K562 (cell line): ENCODE results near the gene TTLL12. TPM values are rescaled to one million over a fixed set of nuclear protein-coding genes. Genes with fewer than 3 reads are reported as not detected.

Source experiments
- ATAC-seq: fragments of 200-7000 bp; cut with Tn5 transposase; 3 replicates; pipeline ENCODE4 v1.9.1; 2020; ENCODE audit warnings: moderate library complexity
- BruUV-seq: library from RNA; stranded (reverse); fragments of 400-500 nt; replicated peaks from 2 replicates; lab custom pipeline; 2021; lab: Mats Ljungman, UMichigan
- CTCF ChIA-PET: fragments of 300-600 bp; formaldehyde crosslinking; extraction: SDS; loops from one replicate; lab custom pipeline; 2021; ENCODE audit warnings: low intra/inter-chr PET ratio; lab: Yijun Ruan, JAX
- POLR2A ChIA-PET: fragments of 300-600, 350-650 bp; sonication (Branson Sonifier 250); formaldehyde crosslinking; extraction: SDS; loops from one replicate; lab custom pipeline; 2021; ENCODE audit warnings: antibody characterized with exemption, inconsistent platforms; lab: Yijun Ruan, JAX
- DNase-seq, 4 experiments: peaks; one replicate each; pipeline versions ENCODE4 v3.0.0 to v3.0.0-alpha.2; 2011 to 2018; ENCODE audit warnings: low spot score in 3 of 4, mixed read lengths in 3 of 4; ENCODE audit errors: extremely low read depth in 1 of 4
- FAIRE-seq: peaks from 2 replicates; lab custom pipeline; 2011; peaks lifted over from hg19 to GRCh38; lab: Jason Lieb, UNC
- H2AFZ ChIP-seq: 2 replicates; pipeline ENCODE4 v1.6.0; 2011; ENCODE audit warnings: low read depth, low read length, control low read depth, inconsistent platforms
- H3K27ac ChIP-seq: fragments of 200-600 bp; 3 replicates; pipeline ENCODE4 v1.8.0; 2011; ENCODE audit warnings: low read depth, mild to moderate bottlenecking, control low read depth, inconsistent platforms, low read length, moderate library complexity, mixed read lengths; ENCODE audit errors: extremely low read depth
- H3K27me3 ChIP-seq, 2 experiments: fragments of 300-600 bp in 1 of 2; 2 replicates in 1 of 2; 3 replicates in 1 of 2; pipeline versions ENCODE4 v1.6.0 to v1.8.0; 2011; ENCODE audit warnings: inconsistent platforms in 2 of 2, low read length in 2 of 2, mild to moderate bottlenecking in 1 of 2, mixed read lengths in 1 of 2, moderate library complexity in 1 of 2; ENCODE audit not compliant: control insufficient read depth in 2 of 2, insufficient read depth in 2 of 2
- H3K36me3 ChIP-seq: fragments of 300-600 bp; 3 replicates; pipeline ENCODE4 v1.8.0; 2011; ENCODE audit warnings: mild to moderate bottlenecking, low read length, inconsistent platforms; ENCODE audit not compliant: control insufficient read depth, insufficient read depth
- H3K4me1 ChIP-seq, 2 experiments: fragments of 200-600 bp in 1 of 2; replicated peaks in 1 of 2; 2 replicates in 1 of 2; 3 replicates in 1 of 2; pipeline versions ENCODE4 v1.5.1 to v1.8.0; 2011; ENCODE audit warnings: inconsistent platforms in 2 of 2, low read length in 2 of 2, mild to moderate bottlenecking in 1 of 2, mixed read lengths in 1 of 2, moderate library complexity in 1 of 2; ENCODE audit not compliant: control insufficient read depth in 2 of 2, insufficient read depth in 2 of 2
- H3K4me2 ChIP-seq: 2 replicates; pipeline ENCODE4 v1.6.1; 2011; ENCODE audit warnings: low read length, control low read depth, inconsistent platforms, mixed read lengths; ENCODE audit not compliant: insufficient read depth
- H3K4me3 ChIP-seq: fragments of 200-600 bp; sonication (generic), shearing (Covaris generic); 2 replicates; pipeline ENCODE4 v1.5.1; 2016; ENCODE audit warnings: control low read depth, inconsistent platforms
- H3K79me2 ChIP-seq: fragments of 200-600 bp; 3 replicates; pipeline ENCODE4 v1.8.0; 2011; ENCODE audit warnings: low read length, inconsistent platforms; ENCODE audit not compliant: control insufficient read depth, insufficient read depth
- H3K9ac ChIP-seq, 2 experiments: 2 replicates each; pipeline versions ENCODE4 v1.6.0 to v1.6.1; 2011; ENCODE audit warnings: low read depth in 2 of 2, low read length in 2 of 2, control low read depth in 1 of 2, inconsistent platforms in 1 of 2, mild to moderate bottlenecking in 1 of 2, mixed read lengths in 1 of 2; ENCODE audit not compliant: insufficient read depth in 1 of 2
- H3K9me1 ChIP-seq: one replicate; pipeline ENCODE4 v1.6.0; 2011; ENCODE audit warnings: inconsistent platforms, mild to moderate bottlenecking, low read length, moderate library complexity; ENCODE audit not compliant: control insufficient read depth, insufficient read depth
- H3K9me3 ChIP-seq: replicated peaks from 2 replicates; pipeline ENCODE4 v1.5.1; 2011; ENCODE audit warnings: low read depth, low read length, inconsistent platforms; ENCODE audit not compliant: control insufficient read depth, insufficient read depth
- H4K20me1 ChIP-seq: replicated peaks from 2 replicates; pipeline ENCODE4 v1.6.1; 2011; ENCODE audit warnings: low read length, inconsistent platforms, mixed read lengths; ENCODE audit not compliant: control insufficient read depth, insufficient read depth
- C11orf30 ChIP-seq: fragments of 450-650 bp; IDR thresholded peaks from 2 replicates; pipeline ENCODE4 v1.6.1; 2016; ENCODE audit warnings: low read depth, mild to moderate bottlenecking
- CBX3 ChIP-seq, 2 experiments: IDR thresholded peaks; 1 replicate in 1 of 2; 2 replicates in 1 of 2; pipeline ENCODE4 v1.6.1; 2012; ENCODE audit warnings: inconsistent platforms in 2 of 2, low read length in 2 of 2, borderline replicate concordance in 1 of 2, control low read depth in 1 of 2
- KAT7 ChIP-seq: sonication (generic); formaldehyde crosslinking; IDR thresholded peaks from 2 replicates; pipeline ENCODE4 v1.8.0; 2022; ENCODE audit warnings: missing genetic modification reagents, mild to moderate bottlenecking, borderline replicate concordance
- MCM3 ChIP-seq: fragments of 450-650 bp; IDR thresholded peaks from 2 replicates; pipeline ENCODE4 v1.6.1; 2016
- NBN ChIP-seq: fragments of 450-650 bp; IDR thresholded peaks from 2 replicates; pipeline ENCODE4 v1.6.1; 2016; ENCODE audit warnings: low read depth, mild to moderate bottlenecking
- NR3C1 ChIP-seq: sonication (generic); formaldehyde crosslinking; IDR thresholded peaks from 2 replicates; pipeline ENCODE4 v1.8.1; 2022; ENCODE audit warnings: missing genetic modification reagents
- RBM22 ChIP-seq: fragments of 200-400 bp; formaldehyde crosslinking; IDR thresholded peaks from 2 replicates; pipeline ENCODE4 v1.6.1; 2018; ENCODE audit warnings: low read length, low read depth; ENCODE audit not compliant: poor library complexity, severe bottlenecking
- RBM25 ChIP-seq: fragments of 200-400 bp; formaldehyde crosslinking; IDR thresholded peaks from 2 replicates; pipeline ENCODE4 v1.6.1; 2018; ENCODE audit warnings: low read length, low read depth, moderate library complexity; ENCODE audit not compliant: severe bottlenecking
- SMARCE1 ChIP-seq: fragments of 450-650 bp; IDR thresholded peaks from 2 replicates; pipeline ENCODE4 v1.7.1; 2016; ENCODE audit warnings: mild to moderate bottlenecking
- U2AF2 ChIP-seq: fragments of 200-400 bp; formaldehyde crosslinking; optimal IDR thresholded peaks from 2 replicates; pipeline ENCODE3; 2017; ENCODE audit warnings: low read depth, mild to moderate bottlenecking, low read length
- ZNF695 ChIP-seq: fragments of 450-650 bp; formaldehyde crosslinking; IDR thresholded peaks from 2 replicates; pipeline ENCODE4 v1.4.0; 2020; ENCODE audit warnings: mild to moderate bottlenecking, moderate library complexity
- WGBS: fragments of 100-300 bp; shearing (Covaris generic); methylation state at CpG from one replicate; pipeline ENCODE4 v1.1.6; 2016; ENCODE audit warnings: low coverage, mixed read lengths; ENCODE audit not compliant: insufficient coverage; ENCODE audit errors: missing lambda C conversion rate; 5-methylcytosine and 5-hydroxymethylcytosine counted together
- in situ Hi-C: fragments of 300-500 bp; cut with MboI; formaldehyde crosslinking; loops from 4 replicates; pipeline ENCODE4 v1.15.0; 2018; ENCODE audit warnings: inconsistent platforms, mixed read lengths
- intact Hi-C: fragments of 100-400 bp; cut with micrococcal nuclease; formaldehyde crosslinking; loops from 2 replicates; pipeline ENCODE4 v1.14.2; 2022
- polyA plus RNA-seq, 8 experiments: library from polyadenylated mRNA; depleted of rRNA in 4 of 8; stranded (reverse) in 5 of 8; unstranded in 3 of 8; fragments of >200 nt; fragmentation: Nextera tagmentation in 2 of 8; fragmentation: Illumina TruSeq in 1 of 8; extraction: Ambion mirVana in 2 of 8; extraction: Trizol in 1 of 8; gene quantifications; 2 replicates each; pipeline versions ENCODE4 v1.2.1 to v1.2.3, GENCODE V29; 2011 to 2014; ENCODE audit warnings: inconsistent platforms in 1 of 8, missing spikeins in 1 of 8
- total RNA-seq, 7 experiments: library from RNA; depleted of rRNA in 6 of 7; stranded (reverse); fragments of >200 nt in 6 of 7; fragmentation: Illumina TruSeq in 2 of 7; extraction: Trizol in 2 of 7; gene quantifications; 2 replicates each; pipeline versions ENCODE4 v1.2.1 to v1.2.3, GENCODE V29; 2011 to 2021; ENCODE audit warnings: low replicate concordance in 1 of 7
- TF ChIP-seq, protein P1 (sequence below): fragments of 450-650 bp; formaldehyde crosslinking; IDR thresholded peaks from 2 replicates; pipeline ENCODE4 v1.4.0; 2022; ENCODE audit warnings: missing genetic modification characterization
- TF ChIP-seq, protein P2 (sequence below), 2 experiments: fragments of 200-800 bp in 1 of 2; sonication (Bioruptor generic) in 1 of 2; sonication (generic) in 1 of 2; formaldehyde crosslinking in 1 of 2; IDR thresholded peaks in 1 of 2; conservative IDR thresholded peaks in 1 of 2; 2 replicates each; pipeline versions ENCODE4 v1.5.0 to v1.6.1; 2016 to 2020; ENCODE audit warnings: missing compliant biosample characterization in 1 of 2, missing genetic modification characterization in 1 of 2, missing genetic modification reagents in 1 of 2

TTLL12 gene
- total and polyA plus RNA-seq, 9 of the 15 experiments (the other 6 are each of a cell fraction or from before 2014, with no cell fraction given) = 1.3 to 128 (median 43.0) TPM

DNA sequence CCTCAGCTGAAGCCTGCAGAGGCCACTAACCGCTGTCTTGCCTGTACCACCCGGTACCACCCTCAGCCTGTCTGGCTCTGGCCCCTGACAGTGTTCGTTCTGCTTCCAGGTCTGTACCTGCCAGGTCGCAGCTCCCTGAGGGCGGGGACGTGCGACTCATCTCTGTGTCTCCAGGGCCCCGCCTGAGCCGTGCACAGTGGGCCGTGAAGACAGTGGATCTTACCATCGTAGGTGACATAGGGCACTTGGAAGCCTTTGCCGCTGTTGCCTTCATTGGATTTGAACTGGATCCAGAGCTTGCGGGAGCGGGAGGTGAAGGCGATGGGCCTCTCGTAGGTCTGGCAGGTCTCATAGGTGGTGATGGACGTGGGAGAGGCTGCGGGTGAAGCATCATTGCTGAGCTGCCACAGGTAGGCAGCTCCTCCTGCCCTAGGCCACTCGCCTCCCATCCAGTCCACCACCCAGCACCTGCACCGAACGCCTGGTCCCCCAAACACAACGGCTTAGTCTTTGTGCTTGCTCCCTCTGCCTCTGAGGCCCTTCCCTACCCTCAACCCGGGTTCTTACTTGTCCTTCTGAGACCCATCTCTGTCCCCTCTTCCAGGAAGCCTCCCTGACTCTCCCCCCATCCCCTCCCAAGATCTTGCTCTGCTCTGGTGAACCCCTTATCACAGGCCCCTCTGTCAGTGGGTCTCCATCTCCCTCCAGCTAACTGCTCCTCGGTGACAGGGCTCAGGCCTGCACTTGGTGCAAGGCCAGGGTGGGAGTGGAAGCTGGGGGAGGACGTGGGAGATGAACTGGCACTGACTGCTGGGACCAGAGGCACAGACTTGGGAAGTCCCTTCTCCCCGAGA lies 21.1 kb upstream of the TTLL12 start:
- Histone ChIP-seq H3K4me1 (peaks cover 2 to 40% of the 10 kb centered on the region in 2 experiments; a peak in 3 of 5 replicates), H3K27me3 (peaks cover 0 to 20% of the 10 kb centered on the region in 2 experiments; a peak in 3 of 5 replicates), H3K9ac (no peak overlapping the region), H2AFZ (no peak overlapping the region), H3K79me2 (no peaks in the 10 kb centered on the region), H3K4me2 (no peak overlapping the region), H3K36me3 (no peaks in the 10 kb centered on the region), H3K9me3 (no peaks in the 10 kb centered on the region), H3K27ac (no peak overlapping the region), H3K4me3 (no peak overlapping the region), H4K20me1 (no peaks in the 10 kb centered on the region)
- BruUV-seq = no TSS peak
- intact Hi-C loops (no loop called here), in situ Hi-C loops (no loop called here)
- ATAC-seq (no peak), FAIRE-seq (no peak), DNase-seq (no peak)
- WGBS = 13% methylated on average over 22 of the region's 26 CpGs
- ChIA-PET CTCF (no interaction called here), POLR2A (no interaction called here)
- TF ChIP-seq U2AF2 = no peak
- TF ChIP-seq, protein P1, sequence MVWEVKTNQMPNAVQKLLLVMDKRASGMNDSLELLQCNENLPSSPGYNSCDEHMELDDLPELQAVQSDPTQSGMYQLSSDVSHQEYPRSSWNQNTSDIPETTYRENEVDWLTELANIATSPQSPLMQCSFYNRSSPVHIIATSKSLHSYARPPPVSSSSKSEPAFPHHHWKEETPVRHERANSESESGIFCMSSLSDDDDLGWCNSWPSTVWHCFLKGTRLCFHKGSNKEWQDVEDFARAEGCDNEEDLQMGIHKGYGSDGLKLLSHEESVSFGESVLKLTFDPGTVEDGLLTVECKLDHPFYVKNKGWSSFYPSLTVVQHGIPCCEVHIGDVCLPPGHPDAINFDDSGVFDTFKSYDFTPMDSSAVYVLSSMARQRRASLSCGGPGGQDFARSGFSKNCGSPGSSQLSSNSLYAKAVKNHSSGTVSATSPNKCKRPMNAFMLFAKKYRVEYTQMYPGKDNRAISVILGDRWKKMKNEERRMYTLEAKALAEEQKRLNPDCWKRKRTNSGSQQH (CRISPR knock-in tag) = no peak
- TF ChIP-seq, all 486 proteins: peak for 0
- no peaks in the 10 kb centered on the region for H3K9me1 ChIP-seq

- CTCF ChIA-PET = no interaction called here
- 42% methylated on average over 8 of the region's 13 CpGs for WGBS
- TF ChIP-seq C11orf30 (no peak), RBM25 (no peak), RBM22 (no peak), NBN (no peak), NR3C1 (CRISPR knock-in tag) (no peak), ZNF695 (CRISPR knock-in tag) (no peak), KAT7 (CRISPR knock-in tag) (no peak), MCM3 (no peak), CBX3 (IDR thresholded peaks at IDR 0.05; ENCODE audit: borderline replicate concordance in 1 of 2, low read length in 2 of 2) (no peak), SMARCE1 (no peak)
- TF ChIP-seq, protein P2, sequence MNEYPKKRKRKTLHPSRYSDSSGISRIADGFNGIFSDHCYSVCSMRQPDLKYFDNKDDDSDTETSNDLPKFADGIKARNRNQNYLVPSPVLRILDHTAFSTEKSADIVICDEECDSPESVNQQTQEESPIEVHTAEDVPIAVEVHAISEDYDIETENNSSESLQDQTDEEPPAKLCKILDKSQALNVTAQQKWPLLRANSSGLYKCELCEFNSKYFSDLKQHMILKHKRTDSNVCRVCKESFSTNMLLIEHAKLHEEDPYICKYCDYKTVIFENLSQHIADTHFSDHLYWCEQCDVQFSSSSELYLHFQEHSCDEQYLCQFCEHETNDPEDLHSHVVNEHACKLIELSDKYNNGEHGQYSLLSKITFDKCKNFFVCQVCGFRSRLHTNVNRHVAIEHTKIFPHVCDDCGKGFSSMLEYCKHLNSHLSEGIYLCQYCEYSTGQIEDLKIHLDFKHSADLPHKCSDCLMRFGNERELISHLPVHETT (CRISPR knock-in tag; conservative IDR thresholded peaks at IDR 0.05 in 1 of 2, IDR thresholded peaks at IDR 0.05 in 1 of 2) = no peak
These were observed 20.5 kb upstream of the TTLL12 start for GRCh38 chr22:43207386-43207785.

More at GRCh38 chr22:43207386-43207785, 20.5 kb upstream of the TTLL12 start:
- H4K20me1 ChIP-seq = no peaks in the 10 kb centered on the region
- ATAC-seq = no peak
- no peak overlapping the region for H3K4me2 ChIP-seq
- no peaks in the 10 kb centered on the region for H3K79me2 ChIP-seq
- POLR2A ChIA-PET = no interaction called here
- no peaks in the 10 kb centered on the region for H3K9me1 ChIP-seq
- H3K4me1 ChIP-seq = peaks cover 2 to 33% of the 10 kb centered on the region in 2 experiments; a peak in 3 of 5 replicates
- no peak overlapping the region for H3K4me3 ChIP-seq
- intact Hi-C loops = no loop called here
- H3K9ac ChIP-seq = no peak overlapping the region
- no TSS peak for BruUV-seq
- H3K27me3 ChIP-seq = peaks cover 0 to 20% of the 10 kb centered on the region in 2 experiments; a peak in 3 of 5 replicates
- DNase-seq = no peak
- no peak overlapping the region for H3K27ac ChIP-seq
- H3K36me3 ChIP-seq = no peaks in the 10 kb centered on the region
- no peaks in the 10 kb centered on the region for H3K9me3 ChIP-seq
- no peak for FAIRE-seq
- H2AFZ ChIP-seq = no peak overlapping the region
- in situ Hi-C loops = no loop called here
